ENCODE data around the gene RYR2.

Gene RYR2

GRCh38 chr1:237527761-237528160 is 485.8 kb downstream of the RYR2 start:
- DNase-seq (ENCODE audit: low read depth, low spot score), result no peak
- in situ Hi-C loops (cut with HindIII; ENCODE audit: low sequenced_read_pairs), result no loop called here
- TF ChIP-seq, protein P1, sequence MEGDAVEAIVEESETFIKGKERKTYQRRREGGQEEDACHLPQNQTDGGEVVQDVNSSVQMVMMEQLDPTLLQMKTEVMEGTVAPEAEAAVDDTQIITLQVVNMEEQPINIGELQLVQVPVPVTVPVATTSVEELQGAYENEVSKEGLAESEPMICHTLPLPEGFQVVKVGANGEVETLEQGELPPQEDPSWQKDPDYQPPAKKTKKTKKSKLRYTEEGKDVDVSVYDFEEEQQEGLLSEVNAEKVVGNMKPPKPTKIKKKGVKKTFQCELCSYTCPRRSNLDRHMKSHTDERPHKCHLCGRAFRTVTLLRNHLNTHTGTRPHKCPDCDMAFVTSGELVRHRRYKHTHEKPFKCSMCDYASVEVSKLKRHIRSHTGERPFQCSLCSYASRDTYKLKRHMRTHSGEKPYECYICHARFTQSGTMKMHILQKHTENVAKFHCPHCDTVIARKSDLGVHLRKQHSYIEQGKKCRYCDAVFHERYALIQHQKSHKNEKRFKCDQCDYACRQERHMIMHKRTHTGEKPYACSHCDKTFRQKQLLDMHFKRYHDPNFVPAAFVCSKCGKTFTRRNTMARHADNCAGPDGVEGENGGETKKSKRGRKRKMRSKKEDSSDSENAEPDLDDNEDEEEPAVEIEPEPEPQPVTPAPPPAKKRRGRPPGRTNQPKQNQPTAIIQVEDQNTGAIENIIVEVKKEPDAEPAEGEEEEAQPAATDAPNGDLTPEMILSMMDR (IDR thresholded peaks at IDR 0.05; ENCODE audit: low read depth, low read length), result no peak
- no peak overlapping the region for H3K4me3 ChIP-seq (ENCODE audit: low read depth, low read length)

GRCh38 chr1:237528545-237528944 is 486.6 kb downstream of the RYR2 start:
- H3K4me3 ChIP-seq (ENCODE audit: low read depth, low read length), result no peak overlapping the region
- DNase-seq (ENCODE audit: low read depth, low spot score), result no peak
- TF ChIP-seq, protein P1 (IDR thresholded peaks at IDR 0.05; ENCODE audit: low read depth, low read length), result no peak
- in situ Hi-C loops (cut with HindIII; ENCODE audit: low sequenced_read_pairs), result no loop called here

DNA sequence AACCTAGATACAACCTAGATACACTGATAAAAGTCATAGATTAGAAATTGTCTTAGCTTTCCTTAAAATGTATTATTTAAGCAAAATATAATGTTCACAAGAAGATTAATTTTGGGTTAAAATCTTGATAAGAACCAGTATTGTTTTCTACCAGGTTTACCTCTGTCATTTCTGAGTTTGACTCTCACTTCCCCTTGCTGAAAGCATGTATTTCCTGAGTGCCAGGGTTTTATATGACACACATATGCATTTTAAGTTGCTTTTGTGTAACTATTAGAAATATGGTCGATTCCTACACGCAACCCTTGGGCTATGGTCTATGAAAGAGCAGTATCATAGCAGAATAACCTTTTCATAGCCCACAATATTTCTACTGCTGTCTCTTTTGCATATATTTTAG is 497.1 kb downstream of the RYR2 start:
- DNase-seq (ENCODE audit: low read depth, low spot score), result no peak
- in situ Hi-C loops (cut with HindIII; ENCODE audit: low sequenced_read_pairs), result no loop called here

DNA sequence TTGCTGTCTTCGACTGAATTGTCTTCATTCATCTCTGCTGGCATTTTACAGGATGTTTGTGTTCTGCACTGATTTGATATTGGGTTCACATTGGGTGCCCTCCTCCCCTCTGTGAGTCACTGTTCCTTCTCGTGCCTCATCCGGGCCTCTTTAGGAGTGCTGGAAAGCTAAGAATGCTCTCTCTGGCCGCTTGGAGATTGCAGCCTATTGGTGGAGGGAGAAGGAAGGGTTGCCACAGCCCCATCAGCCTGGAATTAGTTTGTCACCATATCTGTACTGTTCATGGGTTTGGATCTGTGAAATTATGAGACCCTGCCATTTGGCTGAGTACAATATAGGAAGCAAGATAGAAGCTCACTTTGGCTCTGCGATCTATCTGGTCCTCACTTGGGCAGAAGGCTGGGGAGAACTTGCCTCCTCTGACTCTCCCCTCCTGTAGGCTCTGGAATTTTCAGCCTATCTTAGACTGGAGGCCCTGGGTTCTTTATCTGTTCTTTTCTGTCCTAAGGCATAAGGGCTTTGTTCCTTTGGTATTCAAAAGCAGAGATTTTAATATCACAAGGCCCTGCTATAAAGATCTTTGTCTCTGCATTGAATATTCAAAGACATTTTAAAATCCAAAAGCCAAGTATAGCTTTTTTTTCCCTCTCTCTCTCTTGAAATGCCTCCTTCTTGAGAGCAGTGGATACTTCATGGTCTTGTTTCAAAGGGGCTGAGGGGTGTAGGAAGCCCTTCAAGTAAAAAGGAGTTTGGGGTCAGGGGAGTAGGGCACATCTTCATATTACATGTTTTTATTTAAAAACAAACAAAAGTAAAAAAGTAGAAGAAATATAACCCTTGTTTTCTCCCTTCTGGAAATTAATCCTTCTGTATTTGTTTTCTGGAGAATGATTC is 500.8 kb downstream of the RYR2 start:
- in situ Hi-C loops (cut with HindIII; ENCODE audit: low sequenced_read_pairs), result no loop called here
- no peak for DNase-seq (ENCODE audit: low read depth, low spot score)
- TF ChIP-seq, protein P1 (IDR thresholded peaks at IDR 0.05; ENCODE audit: low read depth, low read length), result no peak
- H3K4me3 ChIP-seq (ENCODE audit: low read depth, low read length), result no peak overlapping the region

More for the DNA sequence above, 497.1 kb downstream of the RYR2 start:
- H3K4me3 ChIP-seq (ENCODE audit: low read depth, low read length), result no peak overlapping the region
- TF ChIP-seq, protein P1 (IDR thresholded peaks at IDR 0.05; ENCODE audit: low read depth, low read length), result no peak

DNA sequence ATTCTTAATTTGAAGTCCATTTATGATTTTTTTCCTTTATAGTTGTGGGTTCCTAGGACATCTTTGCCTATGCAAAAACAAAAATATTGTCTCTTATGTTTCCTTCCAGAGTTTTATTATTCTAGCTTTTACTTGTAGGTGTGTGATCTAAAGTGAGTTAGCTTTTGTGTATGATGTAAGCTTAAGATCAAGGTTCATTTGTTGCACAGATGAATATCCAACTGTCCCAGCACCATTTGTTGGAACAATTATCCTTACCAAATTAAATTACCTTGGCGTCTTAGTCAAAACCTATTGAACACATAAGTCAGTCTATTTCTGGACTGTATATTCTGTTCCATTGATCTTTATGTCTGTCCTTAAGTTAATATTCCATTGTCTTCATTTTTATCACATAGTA is 511.1 kb downstream of the RYR2 start:
- no peak for DNase-seq (ENCODE audit: low read depth, low spot score)
- in situ Hi-C loops (cut with HindIII; ENCODE audit: low sequenced_read_pairs), result no loop called here
- TF ChIP-seq, protein P1 (IDR thresholded peaks at IDR 0.05; ENCODE audit: low read depth, low read length), result no peak
- H3K4me3 ChIP-seq (ENCODE audit: low read depth, low read length), result no peak overlapping the region

DNA sequence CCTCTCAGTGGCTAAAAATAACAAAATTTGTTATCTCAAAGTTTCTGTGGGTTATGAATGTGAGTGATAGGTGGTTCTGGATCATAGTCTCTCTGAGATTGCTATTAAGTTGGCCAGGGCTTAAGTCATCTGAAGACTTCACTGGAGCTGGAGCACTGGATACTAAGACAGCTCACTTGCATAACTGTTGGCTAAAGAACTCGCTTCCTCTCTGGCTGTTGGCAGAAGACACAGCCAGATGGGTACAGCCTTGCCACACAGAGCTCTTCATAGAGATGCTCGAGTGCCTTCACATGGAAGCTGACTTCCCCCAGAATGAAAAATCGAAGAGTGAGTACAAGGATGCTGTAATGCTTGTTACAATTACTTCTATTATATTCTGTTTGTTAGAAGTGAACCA is 514.9 kb downstream of the RYR2 start:
- DNase-seq (ENCODE audit: low read depth, low spot score), result no peak
- in situ Hi-C loops (cut with HindIII; ENCODE audit: low sequenced_read_pairs), result no loop called here
- no peak overlapping the region for H3K4me3 ChIP-seq (ENCODE audit: low read depth, low read length)

More for the DNA sequence above, 514.9 kb downstream of the RYR2 start:
- TF ChIP-seq, protein P1 (IDR thresholded peaks at IDR 0.05; ENCODE audit: low read depth, low read length), result no peak

All from astrocyte of the spinal cord (primary cell).